ENCODE data around the gene ADRB2.

DNA sequence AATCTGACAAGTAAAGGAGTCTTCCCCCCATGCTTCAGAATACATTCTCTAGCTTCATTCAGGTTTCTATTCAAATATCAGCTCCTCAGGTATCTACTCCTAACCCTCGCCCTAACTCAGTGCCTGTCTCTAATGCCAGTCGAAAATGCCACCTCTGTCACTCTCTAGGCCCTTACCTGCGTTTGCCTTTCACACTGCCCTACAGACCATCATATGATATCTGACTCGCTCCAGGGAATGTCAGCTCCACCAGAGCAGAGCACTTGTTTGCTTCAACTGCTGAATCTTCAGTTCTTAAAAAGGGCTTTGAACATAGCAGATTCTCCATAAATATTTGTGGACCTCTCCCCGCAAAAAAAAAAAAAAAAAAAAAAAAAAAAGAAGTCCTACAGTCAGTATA lies 46.7 kb downstream of the ADRB2 start:
- TF ChIP-seq POLR2A (IDR thresholded peaks at IDR 0.05; ENCODE audit: low read depth, low read length), result no peak
- TF ChIP-seq, protein P1, sequence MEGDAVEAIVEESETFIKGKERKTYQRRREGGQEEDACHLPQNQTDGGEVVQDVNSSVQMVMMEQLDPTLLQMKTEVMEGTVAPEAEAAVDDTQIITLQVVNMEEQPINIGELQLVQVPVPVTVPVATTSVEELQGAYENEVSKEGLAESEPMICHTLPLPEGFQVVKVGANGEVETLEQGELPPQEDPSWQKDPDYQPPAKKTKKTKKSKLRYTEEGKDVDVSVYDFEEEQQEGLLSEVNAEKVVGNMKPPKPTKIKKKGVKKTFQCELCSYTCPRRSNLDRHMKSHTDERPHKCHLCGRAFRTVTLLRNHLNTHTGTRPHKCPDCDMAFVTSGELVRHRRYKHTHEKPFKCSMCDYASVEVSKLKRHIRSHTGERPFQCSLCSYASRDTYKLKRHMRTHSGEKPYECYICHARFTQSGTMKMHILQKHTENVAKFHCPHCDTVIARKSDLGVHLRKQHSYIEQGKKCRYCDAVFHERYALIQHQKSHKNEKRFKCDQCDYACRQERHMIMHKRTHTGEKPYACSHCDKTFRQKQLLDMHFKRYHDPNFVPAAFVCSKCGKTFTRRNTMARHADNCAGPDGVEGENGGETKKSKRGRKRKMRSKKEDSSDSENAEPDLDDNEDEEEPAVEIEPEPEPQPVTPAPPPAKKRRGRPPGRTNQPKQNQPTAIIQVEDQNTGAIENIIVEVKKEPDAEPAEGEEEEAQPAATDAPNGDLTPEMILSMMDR (IDR thresholded peaks at IDR 0.05 in 2 of 3, conservative IDR thresholded peaks at IDR 0.05 in 1 of 3; ENCODE audit: control insufficient read depth in 2 of 3, extremely low read depth in 1 of 3, insufficient read depth in 1 of 3, low read depth in 3 of 3, low read length in 3 of 3), result no peak
- TF ChIP-seq DPF2 (IDR thresholded peaks at IDR 0.05), result no peak
- no peak for TF ChIP-seq SMC3 (IDR thresholded peaks at IDR 0.05; ENCODE audit: borderline replicate concordance, low read length)
- no peak for TF ChIP-seq BHLHE40 (IDR thresholded peaks at IDR 0.05; ENCODE audit: borderline replicate concordance in 1 of 2, low read depth in 2 of 2, low read length in 1 of 2)
- TF ChIP-seq YY1 (IDR thresholded peaks at IDR 0.05; ENCODE audit: low read depth, low read length), result no peak
- TF ChIP-seq, protein P2, sequence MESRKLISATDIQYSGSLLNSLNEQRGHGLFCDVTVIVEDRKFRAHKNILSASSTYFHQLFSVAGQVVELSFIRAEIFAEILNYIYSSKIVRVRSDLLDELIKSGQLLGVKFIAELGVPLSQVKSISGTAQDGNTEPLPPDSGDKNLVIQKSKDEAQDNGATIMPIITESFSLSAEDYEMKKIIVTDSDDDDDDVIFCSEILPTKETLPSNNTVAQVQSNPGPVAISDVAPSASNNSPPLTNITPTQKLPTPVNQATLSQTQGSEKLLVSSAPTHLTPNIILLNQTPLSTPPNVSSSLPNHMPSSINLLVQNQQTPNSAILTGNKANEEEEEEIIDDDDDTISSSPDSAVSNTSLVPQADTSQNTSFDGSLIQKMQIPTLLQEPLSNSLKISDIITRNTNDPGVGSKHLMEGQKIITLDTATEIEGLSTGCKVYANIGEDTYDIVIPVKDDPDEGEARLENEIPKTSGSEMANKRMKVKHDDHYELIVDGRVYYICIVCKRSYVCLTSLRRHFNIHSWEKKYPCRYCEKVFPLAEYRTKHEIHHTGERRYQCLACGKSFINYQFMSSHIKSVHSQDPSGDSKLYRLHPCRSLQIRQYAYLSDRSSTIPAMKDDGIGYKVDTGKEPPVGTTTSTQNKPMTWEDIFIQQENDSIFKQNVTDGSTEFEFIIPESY (IDR thresholded peaks at IDR 0.05), result no peak
- TF ChIP-seq FOXM1 (IDR thresholded peaks at IDR 0.05; ENCODE audit: low read depth, low read length), result no peak
- no peak for TF ChIP-seq ESRRA (IDR thresholded peaks at IDR 0.05; ENCODE audit: low read length)

Measured in GM12878 (cell line).